GM12874 (cell line): ENCODE results near the gene KDM2A.

Experiments
- CTCF ChIP-seq: IDR thresholded peaks from 2 replicates; pipeline ENCODE4 v1.5.1; 2011; ENCODE audit warnings: low read depth, mild to moderate bottlenecking, control low read depth, low read length, moderate library complexity; ENCODE audit not compliant: insufficient read depth

KDM2A gene

GRCh38 chr11:67254798-67255197, 135.7 kb downstream of the KDM2A start:
- no peak for TF ChIP-seq CTCF

- no peak for TF ChIP-seq CTCF
Measured at GRCh38 chr11:67255353-67255752, 136.3 kb downstream of the KDM2A start.

GRCh38 chr11:67255864-67256263, 136.8 kb downstream of the KDM2A start:
- TF ChIP-seq CTCF = no peak

- no peak for TF ChIP-seq CTCF
Measured at GRCh38 chr11:67256477-67257135, 137.5 kb downstream of the KDM2A start.

- no peak for TF ChIP-seq CTCF
Measured at GRCh38 chr11:67260406-67260805, 141.3 kb downstream of the KDM2A start.

GRCh38 chr11:67261640-67261945, 142.5 kb downstream of the KDM2A start:
- TF ChIP-seq CTCF = no peak

- no peak for TF ChIP-seq CTCF
Measured at GRCh38 chr11:67261946-67262681, 143.1 kb downstream of the KDM2A start.
